GM19240 (cell line): ENCODE measurements around the gene HPSE2.
"Not testable (repeated sequence)": the region's sequence is repeated elsewhere in the genome, so short reads cannot be mapped to it uniquely, and the experiment has no call there.

Experiments
- DNase-seq: peaks from one replicate; pipeline ENCODE4 v3.0.0; 2011; ENCODE audit warnings: low spot score; ENCODE audit not compliant: insufficient read length

Gene HPSE2

GRCh38 chr10:98572594-98572993, 663.1 kb downstream of the HPSE2 start:
- DNase-seq = no peak

GRCh38 chr10:98570834-98571233, 664.8 kb downstream of the HPSE2 start:
- DNase-seq = no peak

GRCh38 chr10:98569853-98570252, 665.8 kb downstream of the HPSE2 start:
- DNase-seq = no peak

- DNase-seq = no peak
Measured at GRCh38 chr10:98568551-98568950, 667.1 kb downstream of the HPSE2 start.

GRCh38 chr10:98567391-98568133, 668.1 kb downstream of the HPSE2 start:
- DNase-seq = no peak

DNA sequence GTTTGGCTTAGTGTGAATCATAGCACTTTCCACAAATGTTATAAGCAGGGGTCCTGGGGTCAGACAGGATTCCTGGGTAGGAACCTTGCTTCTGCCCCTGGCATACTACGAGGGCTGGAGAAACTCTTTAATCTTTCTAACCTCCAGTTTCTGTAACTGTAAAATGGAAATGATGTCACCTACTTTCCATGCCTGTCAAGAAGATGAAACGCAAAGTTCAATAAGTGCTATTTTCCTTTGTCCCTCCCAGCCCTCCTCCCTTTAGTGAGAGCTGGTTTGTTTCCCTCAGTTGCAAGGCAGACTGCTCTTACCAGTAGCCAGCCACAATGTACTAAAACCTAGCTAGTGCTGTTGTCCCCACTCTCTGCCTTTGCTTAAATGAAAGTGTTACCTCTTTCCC, 671.8 kb downstream of the HPSE2 start:
- no peak for DNase-seq

GRCh38 chr10:98560565-98560964, 675.1 kb downstream of the HPSE2 start:
- DNase-seq = no peak

- DNase-seq = no peak
Measured at GRCh38 chr10:98556061-98556460, 679.6 kb downstream of the HPSE2 start.

DNA sequence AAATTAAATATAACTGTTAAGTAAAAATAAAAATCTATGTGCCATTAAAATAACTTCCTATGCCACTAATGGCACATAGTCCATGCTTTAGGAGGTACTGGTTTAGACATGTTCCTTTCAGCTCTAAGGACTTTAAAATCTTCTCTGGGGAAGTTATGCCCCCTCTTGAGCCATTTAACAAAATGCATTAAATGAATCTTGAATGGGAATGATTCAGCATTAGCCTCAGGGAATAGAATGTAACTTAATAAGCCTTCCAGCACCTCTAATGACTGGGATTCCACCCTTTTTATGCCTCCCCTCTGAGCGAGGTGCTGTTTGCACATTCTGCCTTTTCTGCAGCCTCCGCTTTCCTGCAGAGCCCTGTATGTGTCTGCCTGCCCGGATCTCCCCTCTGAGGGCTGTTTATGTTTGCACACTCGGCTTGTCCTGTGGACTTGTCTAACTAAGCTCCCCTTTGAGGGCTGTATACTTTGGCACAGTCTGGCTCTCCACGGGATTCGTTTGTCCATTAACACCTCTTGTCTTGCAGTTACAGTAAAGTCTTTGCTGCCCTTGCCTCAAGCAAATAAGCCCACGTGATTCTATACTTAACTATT, 680.5 kb downstream of the HPSE2 start:
- no peak for DNase-seq

- not testable (repeated sequence) for DNase-seq
Measured at GRCh38 chr10:98541561-98541960, 694.1 kb downstream of the HPSE2 start.

DNA sequence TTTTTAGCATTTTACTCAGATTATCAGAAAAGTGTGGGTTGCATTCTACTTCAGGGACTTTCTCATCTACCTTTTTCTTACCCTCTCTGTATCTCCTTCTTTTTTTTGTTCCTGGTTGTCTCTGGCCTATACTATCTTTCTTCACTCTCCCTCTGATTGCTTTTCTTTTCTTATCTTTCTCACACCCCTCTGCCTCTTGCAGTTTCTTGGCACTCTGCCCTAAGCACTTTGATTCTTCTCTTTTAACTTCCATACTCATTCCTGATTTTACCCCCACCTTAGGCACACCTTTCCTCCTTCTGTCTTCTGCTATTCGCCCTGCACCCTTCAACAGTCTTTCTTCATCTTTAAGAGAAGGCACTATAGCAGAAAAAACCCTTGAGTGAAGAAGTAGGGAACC, 696.1 kb downstream of the HPSE2 start:
- DNase-seq = no peak

DNA sequence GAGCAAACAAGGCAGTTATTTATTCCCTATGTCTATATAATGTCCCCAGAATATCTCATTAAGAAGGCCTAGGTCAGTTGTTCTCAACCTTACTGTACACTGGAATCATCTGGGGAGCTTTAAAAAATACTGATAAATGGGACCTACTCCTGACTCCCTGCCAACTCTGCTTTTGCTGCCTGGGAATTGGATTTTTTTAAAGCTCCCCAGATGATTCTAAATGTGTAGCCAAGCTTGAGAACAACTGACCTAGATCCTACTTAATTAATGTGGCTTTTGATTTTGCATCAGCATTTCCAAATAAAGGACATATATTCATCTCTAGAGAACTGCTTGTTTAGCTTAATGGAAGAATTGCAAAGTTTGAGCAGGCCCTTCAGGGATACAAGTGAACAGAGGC, 697.2 kb downstream of the HPSE2 start:
- DNase-seq = no peak

- DNase-seq = no peak
Measured at GRCh38 chr10:98536551-98536950, 699.1 kb downstream of the HPSE2 start.

DNA sequence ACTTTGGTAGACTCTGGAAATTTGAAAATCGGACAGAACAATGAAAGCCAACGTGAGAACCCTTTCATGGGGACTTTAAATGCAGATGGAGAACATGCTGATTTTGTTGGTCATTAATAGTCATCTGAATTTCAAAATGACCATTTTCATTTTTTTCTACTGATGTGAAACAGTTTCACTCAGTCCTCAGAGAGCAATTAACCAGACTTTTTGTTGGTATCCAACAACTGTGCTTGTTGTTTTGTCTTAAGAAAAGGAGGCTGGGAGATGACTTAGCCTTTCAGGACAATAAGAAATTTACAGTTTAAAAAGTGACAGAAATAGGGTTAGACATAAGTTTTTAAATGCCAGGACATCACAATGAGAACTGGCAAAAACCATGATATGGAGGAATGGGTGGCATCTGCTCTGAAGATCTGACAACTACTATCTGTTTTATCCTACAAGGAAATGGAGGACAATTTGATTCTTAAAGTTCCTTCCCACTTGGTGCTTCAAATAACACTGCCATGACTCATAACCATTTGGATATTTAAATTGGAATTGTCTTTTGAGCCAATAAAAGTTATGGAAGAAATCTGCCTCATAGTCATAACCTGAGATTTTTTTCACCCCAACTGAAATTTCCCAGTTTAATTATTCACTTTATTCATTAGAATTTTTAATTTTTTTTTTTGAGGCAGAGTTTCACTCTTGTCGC, 701.8 kb downstream of the HPSE2 start:
- no peak for DNase-seq

DNA sequence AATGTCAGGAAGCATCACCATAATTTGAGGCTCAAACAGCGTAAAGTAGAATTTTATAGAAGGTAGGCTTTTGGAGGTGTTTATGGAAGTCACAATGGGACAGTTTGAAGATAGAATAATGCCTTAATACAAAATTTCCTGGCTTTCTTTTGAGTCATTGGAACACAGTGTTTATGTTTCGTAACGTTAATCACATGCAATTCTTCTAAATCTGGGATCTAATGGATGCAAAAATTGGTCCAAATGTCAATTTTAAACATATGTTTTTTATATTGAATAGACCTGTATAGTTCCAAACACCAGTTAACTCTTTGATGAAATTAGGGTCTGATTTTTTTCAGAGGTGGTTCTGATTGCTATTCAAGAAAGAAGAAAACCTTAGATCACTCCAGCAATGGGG, 702.4 kb downstream of the HPSE2 start:
- no peak for DNase-seq

- no peak for DNase-seq
Measured at GRCh38 chr10:98528805-98529183, 706.9 kb downstream of the HPSE2 start.

GRCh38 chr10:98528166-98528804, 707.4 kb downstream of the HPSE2 start:
- no peak for DNase-seq

DNA sequence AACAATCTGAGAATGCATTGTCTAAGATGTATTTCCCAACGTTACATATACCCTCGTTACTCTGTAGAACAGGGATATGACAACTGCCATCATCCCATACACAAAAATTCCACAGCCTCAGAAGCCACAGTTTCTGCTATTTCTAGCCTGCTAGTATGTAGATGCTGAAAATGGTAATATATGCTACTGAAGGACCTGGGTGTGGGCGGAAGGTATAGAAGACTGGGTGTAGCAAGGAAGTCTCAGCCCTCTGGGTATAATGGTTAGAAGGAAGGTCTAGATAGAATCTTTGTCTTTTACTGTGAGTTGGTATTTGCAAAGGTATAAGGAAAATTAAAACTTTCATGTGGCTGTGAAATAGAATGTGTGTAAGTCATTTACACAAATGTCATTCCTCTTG, 709.7 kb downstream of the HPSE2 start:
- no peak for DNase-seq

DNA sequence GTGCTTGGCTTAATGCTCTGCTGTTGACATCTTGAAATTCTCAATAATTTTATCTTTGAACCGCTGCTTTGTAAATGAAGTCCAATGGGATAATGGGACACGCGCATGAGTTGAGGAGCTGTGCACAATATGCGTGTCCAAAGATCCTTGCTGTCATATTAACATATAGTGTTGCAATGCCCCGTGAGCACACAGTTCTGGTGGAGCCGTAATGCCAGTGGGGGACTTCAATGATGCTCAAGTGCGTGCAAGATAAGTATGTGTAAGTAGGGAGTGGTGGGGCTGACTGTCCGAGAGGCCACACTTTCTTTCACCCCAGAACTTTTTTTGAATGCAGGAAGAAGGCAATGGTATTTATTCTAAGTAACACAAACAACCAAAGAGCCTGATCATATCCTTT, 711.5 kb downstream of the HPSE2 start:
- DNase-seq = no peak

DNA sequence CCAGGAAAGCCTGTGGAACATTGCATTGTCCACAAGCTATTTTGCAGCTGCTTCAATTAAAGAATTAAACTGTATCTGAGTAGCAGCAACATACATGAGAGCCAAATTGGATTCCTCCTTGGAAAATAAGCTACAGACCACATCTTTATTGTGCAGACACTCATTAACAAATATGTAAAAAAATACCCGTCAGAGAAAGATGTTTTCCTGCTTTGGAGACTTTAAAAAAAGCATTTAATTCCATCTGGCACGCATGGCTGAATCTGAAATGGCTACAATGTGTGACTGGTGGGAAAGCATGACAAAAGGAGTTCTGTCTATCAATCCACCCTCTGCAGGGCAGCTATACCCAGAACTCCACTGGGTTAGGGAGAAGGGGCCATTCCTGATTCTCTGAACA, 715.8 kb downstream of the HPSE2 start:
- DNase-seq = no peak

GRCh38 chr10:98517672-98518071, 718.0 kb downstream of the HPSE2 start:
- DNase-seq = no peak

GRCh38 chr10:98516352-98516751, 719.3 kb downstream of the HPSE2 start:
- no peak for DNase-seq
